HCT116 (cell line): Measurements from ENCODE around the gene SPACA9. TPM values are rescaled to one million over a fixed set of nuclear protein-coding genes. Genes with fewer than 3 reads are reported as not detected.

Source experiments
- ATAC-seq: fragments of 200-7000 bp; cut with Tn5 transposase; 2 replicates; pipeline ENCODE4 v1.9.1; 2020; ENCODE audit warnings: mild to moderate bottlenecking, moderate library complexity
- BruUV-seq: library from RNA; stranded (reverse); fragments of 400-500 nt; replicated peaks from 2 replicates; lab custom pipeline; 2021; lab: Mats Ljungman, UMichigan
- CTCF ChIA-PET: fragments of 300-600 bp; sonication (Branson Sonifier 250); formaldehyde crosslinking; loops from one replicate; lab custom pipeline; 2021; ENCODE audit warnings: antibody characterized with exemption; lab: Charles Lee
- POLR2A ChIA-PET: fragments of 300-600, 350-600 bp; sonication (Branson Sonifier 250); formaldehyde crosslinking; loops from one replicate; lab custom pipeline; 2021; ENCODE audit warnings: antibody characterized with exemption; lab: Charles Lee
- RAD21 ChIA-PET, 2 experiments: fragments of 300-600 bp; sonication (Branson Sonifier 250); formaldehyde crosslinking; loops; one replicate each; lab custom pipeline; 2023; ENCODE audit warnings: low total read pairs in 2 of 2; ENCODE audit not compliant: uncharacterized antibody in 2 of 2, unreplicated experiment in 2 of 2, low non-redundant PET in 1 of 2; lab: Charles Lee
- DNase-seq: peaks from one replicate; pipeline ENCODE4 v3.0.0-alpha.2; 2010; ENCODE audit warnings: low read depth, low spot score
- H2AFZ ChIP-seq: fragments of 200-600 bp; shearing (Covaris generic), sonication (generic); 2 replicates; pipeline ENCODE4 v1.6.1; 2017; ENCODE audit warnings: low read depth, mixed run types, mixed read lengths, antibody characterized with exemption, low read length; ENCODE audit not compliant: poor library complexity, severe bottlenecking
- H3K27ac ChIP-seq: 2 replicates; pipeline ENCODE4 v1.5.1; 2012; ENCODE audit warnings: low read depth, low read length
- H3K27me3 ChIP-seq: fragments of 200-600 bp; sonication (generic); 2 replicates; pipeline ENCODE4 v1.6.1; 2016; ENCODE audit warnings: mixed run types, low read length, mixed read lengths; ENCODE audit not compliant: insufficient read depth
- H3K36me3 ChIP-seq, 2 experiments: fragments of 200-500 bp in 1 of 2; fragments of 200-600 bp in 1 of 2; sonication (Bioruptor generic) in 1 of 2; sonication (generic) in 1 of 2; 2 replicates each; pipeline versions ENCODE4 v1.5.1 to v1.6.1; 2014 to 2016; ENCODE audit warnings: low read length in 2 of 2, inconsistent platforms in 1 of 2, mixed read lengths in 1 of 2, mixed run types in 1 of 2; ENCODE audit not compliant: insufficient read depth in 2 of 2, control insufficient read depth in 1 of 2
- H3K4me1 ChIP-seq, 2 experiments: fragments of 200-600 bp in 1 of 2; sonication (generic) in 1 of 2; 2 replicates each; pipeline versions ENCODE4 v1.5.1 to v1.6.1; 2012 to 2017; ENCODE audit warnings: low read length in 2 of 2, inconsistent platforms in 1 of 2, mild to moderate bottlenecking in 1 of 2, mixed read lengths in 1 of 2, mixed run types in 1 of 2, moderate library complexity in 1 of 2; ENCODE audit not compliant: insufficient read depth in 2 of 2, control insufficient read depth in 1 of 2
- H3K4me2 ChIP-seq: fragments of 200-600 bp; sonication (generic); 2 replicates; pipeline ENCODE4 v1.6.1; 2017; ENCODE audit warnings: mixed run types, low read length, mixed read lengths
- H3K4me3 ChIP-seq, 2 experiments: fragments of 200-600 bp in 1 of 2; sonication (generic) in 1 of 2; replicated peaks in 1 of 2; 2 replicates each; pipeline ENCODE4 v1.5.1; 2011 to 2016; ENCODE audit warnings: low read length in 2 of 2, control low read depth in 1 of 2, low read depth in 1 of 2, mild to moderate bottlenecking in 1 of 2, mixed read lengths in 1 of 2, mixed run types in 1 of 2
- H3K79me2 ChIP-seq: fragments of 200-600 bp; sonication (generic); 2 replicates; pipeline ENCODE4 v1.6.1; 2017; ENCODE audit warnings: mild to moderate bottlenecking, mixed run types, low read length, moderate library complexity, mixed read lengths; ENCODE audit not compliant: insufficient read depth
- H3K9ac ChIP-seq: fragments of 200-600 bp; sonication (generic); 2 replicates; pipeline ENCODE4 v1.6.1; 2016; ENCODE audit warnings: low read length, mixed read lengths
- H3K9me2 ChIP-seq: fragments of 200-600 bp; sonication (generic), shearing (Covaris generic); 2 replicates; pipeline ENCODE4 v1.6.1; 2017; ENCODE audit warnings: mixed run types, mild to moderate bottlenecking, moderate library complexity; ENCODE audit not compliant: insufficient read depth
- H3K9me3 ChIP-seq, 2 experiments: fragments of 200-500 bp in 1 of 2; fragments of 200-600 bp in 1 of 2; sonication (Bioruptor generic) in 1 of 2; sonication (generic) in 1 of 2; 2 replicates each; pipeline ENCODE4 v1.6.1; 2014 to 2017; ENCODE audit warnings: low read length in 2 of 2, mixed read lengths in 2 of 2, inconsistent platforms in 1 of 2, low read depth in 1 of 2, mild to moderate bottlenecking in 1 of 2, mixed run types in 1 of 2, moderate library complexity in 1 of 2; ENCODE audit not compliant: control insufficient read depth in 1 of 2, insufficient read depth in 1 of 2
- H4K20me1 ChIP-seq: fragments of 200-600 bp; sonication (generic), shearing (Covaris generic); 2 replicates; pipeline ENCODE4 v1.6.1; 2017; ENCODE audit warnings: mixed run types, mild to moderate bottlenecking, moderate library complexity; ENCODE audit not compliant: insufficient read depth
- ATF3 ChIP-seq: IDR thresholded peaks from 2 replicates; pipeline ENCODE4 v1.6.1; 2012
- CTCF ChIP-seq, 3 experiments: fragments of 200-600 bp in 1 of 3; sonication (generic) in 1 of 3; IDR thresholded peaks in 2 of 3; conservative IDR thresholded peaks in 1 of 3; 2 replicates each; pipeline ENCODE4 v1.5.1; 2012 to 2017; ENCODE audit warnings: low read depth in 2 of 3, low read length in 2 of 3, antibody characterized with exemption in 1 of 3, borderline replicate concordance in 1 of 3, control low read depth in 1 of 3, mild to moderate bottlenecking in 1 of 3, mixed read lengths in 1 of 3, mixed run types in 1 of 3, moderate library complexity in 1 of 3; ENCODE audit not compliant: insufficient read depth in 1 of 3
- ELF1 ChIP-seq: IDR thresholded peaks from 2 replicates; pipeline ENCODE4 v1.6.1; 2012; ENCODE audit warnings: low read depth, borderline replicate concordance
- EZH2 ChIP-seq: fragments of 200-600 bp; sonication (generic); IDR thresholded peaks from 2 replicates; pipeline ENCODE4 v1.6.1; 2017; ENCODE audit warnings: antibody characterized with exemption, mixed run types
- MAX ChIP-seq: IDR thresholded peaks from 2 replicates; pipeline ENCODE4 v1.6.1; 2012
- POLR2A ChIP-seq: IDR thresholded peaks from 2 replicates; pipeline ENCODE4 v1.7.0; 2011; ENCODE audit warnings: borderline replicate concordance; ENCODE audit not compliant: insufficient read depth, insufficient read length; ENCODE audit errors: extremely low read depth
- POLR2AphosphoS5 ChIP-seq: IDR thresholded peaks from 2 replicates; pipeline ENCODE4 v1.6.1; 2011; ENCODE audit warnings: mild to moderate bottlenecking, low read depth, low read length, moderate library complexity
- SIN3A ChIP-seq: IDR thresholded peaks from 2 replicates; pipeline ENCODE4 v1.6.1; 2012; ENCODE audit warnings: low read depth
- SP1 ChIP-seq: IDR thresholded peaks from 2 replicates; pipeline ENCODE4 v1.6.1; 2012; ENCODE audit warnings: low read depth
- TCF7L2 ChIP-seq: IDR thresholded peaks from 2 replicates; pipeline ENCODE4 v1.7.0; 2011; ENCODE audit warnings: borderline replicate concordance, inconsistent platforms; ENCODE audit not compliant: insufficient read depth, insufficient read length; ENCODE audit errors: extremely low read depth
- YY1 ChIP-seq: IDR thresholded peaks from 2 replicates; pipeline ENCODE4 v1.6.1; 2011; ENCODE audit warnings: low read length, low read depth, moderate library complexity, mild to moderate bottlenecking; ENCODE audit not compliant: insufficient replicate concordance; ENCODE audit errors: extremely low read depth
- ZFX ChIP-seq: fragments of 450-650 bp; IDR thresholded peaks from 2 replicates; pipeline ENCODE4 v1.6.1; 2017
- intact Hi-C: fragments of 100-400 bp; cut with micrococcal nuclease; formaldehyde crosslinking; loops from 2 replicates; pipeline ENCODE4 v1.10.0; 2022
- total RNA-seq: library from RNA; stranded (reverse); gene quantifications from one replicate; pipeline ENCODE4 v1.2.1, GENCODE V29; 2021; ENCODE audit not compliant: unreplicated experiment

SPACA9 gene
- total RNA-seq, 1 experiment from 2014 or later: 8.0 TPM

- H3K36me3 ChIP-seq: no peaks in the 10 kb centered on the region
- no peaks in the 10 kb centered on the region for H3K79me2 ChIP-seq
- no TSS peak for BruUV-seq
- H4K20me1 ChIP-seq: no peaks in the 10 kb centered on the region
- ChIA-PET RAD21 (no interaction called here), CTCF (no interaction called here), POLR2A (no interaction called here)
- no peak overlapping the region for H2AFZ ChIP-seq
- no peak overlapping the region for H3K9ac ChIP-seq
- no peak overlapping the region for H3K4me3 ChIP-seq
- H3K9me3 ChIP-seq: no peaks in the 10 kb centered on the region
- no peak overlapping the region for H3K4me2 ChIP-seq
- DNase-seq (no peak), ATAC-seq (no peak)
- H3K9me2 ChIP-seq: no peaks in the 10 kb centered on the region
- no peak overlapping the region for H3K27ac ChIP-seq
- intact Hi-C loops: no loop called here
- peaks cover 2 to 4% of the 10 kb centered on the region in 2 experiments; a peak in 2 of 4 replicates for H3K4me1 ChIP-seq
- TF ChIP-seq SP1 (no peak), SIN3A (no peak), TCF7L2 (no peak), YY1 (no peak), ZFX (no peak), CTCF (IDR thresholded peaks at IDR 0.05 in 2 of 3, conservative IDR thresholded peaks at IDR 0.05 in 1 of 3; ENCODE audit: borderline replicate concordance in 1 of 3, insufficient read depth in 1 of 3, low read depth in 2 of 3, low read length in 2 of 3) (no peak), EZH2 (no peak), MAX (no peak), POLR2A (no peak), POLR2AphosphoS5 (no peak), ATF3 (no peak), ELF1 (no peak)
- H3K27me3 ChIP-seq: no peaks in the 10 kb centered on the region
Measured at GRCh38 chr9:132833550-132834121, 45.1 kb upstream of the SPACA9 start.
